Anterior cingulate cortex (tissue), 58 donors: ENCODE data around the gene PCYT1A.
"Not testable (repeated sequence)": the region's sequence is repeated elsewhere in the genome, so short reads cannot be mapped to it uniquely, and the experiment has no call there.

ENCODE experiments used
- DNase-seq, 58 donors: peaks; one replicate each; lab custom pipeline; 2025; lab: John Stamatoyannopoulos, UW

Gene PCYT1A

GRCh38 chr3:196198081-196198675, 89.3 kb downstream of the PCYT1A start:
- DNase-seq: no peak

GRCh38 chr3:196197524-196197923, 90.0 kb downstream of the PCYT1A start:
- no peak for DNase-seq

GRCh38 chr3:196195664-196196265, 91.8 kb downstream of the PCYT1A start:
- no peak for DNase-seq

- no peak for DNase-seq
Measured at GRCh38 chr3:196194542-196194915, 93.0 kb downstream of the PCYT1A start.

- no peak for DNase-seq
Measured at GRCh38 chr3:196193736-196194541, 93.6 kb downstream of the PCYT1A start.

GRCh38 chr3:196193133-196193735, 94.3 kb downstream of the PCYT1A start:
- no peak for DNase-seq

- no peak for DNase-seq
Measured at GRCh38 chr3:196192524-196193051, 94.9 kb downstream of the PCYT1A start.

GRCh38 chr3:196192036-196192523, 95.4 kb downstream of the PCYT1A start:
- DNase-seq: no peak

- DNase-seq: peak in 31 of 58 donors; percentile 19 to 76 (median 43)
Measured at GRCh38 chr3:196189566-196190347, 97.8 kb downstream of the PCYT1A start.

- DNase-seq: peak in 41 of 58 donors; percentile 21 to 69 (median 42)
Measured at GRCh38 chr3:196186651-196187573, 100.6 kb downstream of the PCYT1A start.

GRCh38 chr3:196184881-196185280, 102.6 kb downstream of the PCYT1A start:
- DNase-seq: no peak

GRCh38 chr3:196184169-196184432, 103.4 kb downstream of the PCYT1A start:
- DNase-seq: not testable (repeated sequence)

- no peak for DNase-seq
Measured at GRCh38 chr3:196181127-196181546, 106.4 kb downstream of the PCYT1A start.

- DNase-seq: no peak
Measured at GRCh38 chr3:196180346-196180745, 107.2 kb downstream of the PCYT1A start.
